Measurements from ENCODE around the gene HEATR3.

HEATR3 gene

DNA sequence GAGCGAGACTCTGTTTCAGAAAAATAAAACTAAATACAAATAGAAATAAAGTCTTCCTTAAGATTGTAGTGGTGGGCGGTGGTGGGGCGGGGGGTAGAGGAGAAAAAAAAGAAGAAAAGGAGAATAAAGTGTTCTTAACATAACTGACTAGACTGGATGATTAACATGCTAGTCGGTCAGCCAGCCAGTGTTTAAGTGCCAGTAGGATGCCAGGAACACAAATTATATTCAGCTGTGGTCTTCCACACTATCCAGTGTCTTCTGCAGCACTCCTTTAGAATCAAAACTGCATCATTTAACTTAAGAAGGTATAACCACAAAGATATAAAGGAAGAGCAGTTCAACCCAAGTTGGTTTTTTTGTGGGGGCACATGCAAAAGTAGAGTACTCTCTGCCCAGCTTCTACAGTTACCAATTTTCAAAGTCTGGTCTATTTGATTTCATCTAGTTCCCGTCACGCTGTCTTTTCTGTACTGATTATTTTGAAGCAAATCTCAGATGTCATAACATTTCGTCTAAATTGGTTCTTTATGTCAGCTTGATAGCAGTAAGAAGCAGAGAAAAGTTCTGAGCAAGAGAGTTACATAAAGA, 15.8 kb downstream of the HEATR3 start:
- TF ChIP-seq, protein P1, sequence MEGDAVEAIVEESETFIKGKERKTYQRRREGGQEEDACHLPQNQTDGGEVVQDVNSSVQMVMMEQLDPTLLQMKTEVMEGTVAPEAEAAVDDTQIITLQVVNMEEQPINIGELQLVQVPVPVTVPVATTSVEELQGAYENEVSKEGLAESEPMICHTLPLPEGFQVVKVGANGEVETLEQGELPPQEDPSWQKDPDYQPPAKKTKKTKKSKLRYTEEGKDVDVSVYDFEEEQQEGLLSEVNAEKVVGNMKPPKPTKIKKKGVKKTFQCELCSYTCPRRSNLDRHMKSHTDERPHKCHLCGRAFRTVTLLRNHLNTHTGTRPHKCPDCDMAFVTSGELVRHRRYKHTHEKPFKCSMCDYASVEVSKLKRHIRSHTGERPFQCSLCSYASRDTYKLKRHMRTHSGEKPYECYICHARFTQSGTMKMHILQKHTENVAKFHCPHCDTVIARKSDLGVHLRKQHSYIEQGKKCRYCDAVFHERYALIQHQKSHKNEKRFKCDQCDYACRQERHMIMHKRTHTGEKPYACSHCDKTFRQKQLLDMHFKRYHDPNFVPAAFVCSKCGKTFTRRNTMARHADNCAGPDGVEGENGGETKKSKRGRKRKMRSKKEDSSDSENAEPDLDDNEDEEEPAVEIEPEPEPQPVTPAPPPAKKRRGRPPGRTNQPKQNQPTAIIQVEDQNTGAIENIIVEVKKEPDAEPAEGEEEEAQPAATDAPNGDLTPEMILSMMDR (IDR thresholded peaks at IDR 0.05; ENCODE audit: borderline replicate concordance, insufficient read depth, low read depth, low read length): no peak
- no peak overlapping the region for H3K4me3 ChIP-seq (ENCODE audit: low read depth, low read length)

DNA sequence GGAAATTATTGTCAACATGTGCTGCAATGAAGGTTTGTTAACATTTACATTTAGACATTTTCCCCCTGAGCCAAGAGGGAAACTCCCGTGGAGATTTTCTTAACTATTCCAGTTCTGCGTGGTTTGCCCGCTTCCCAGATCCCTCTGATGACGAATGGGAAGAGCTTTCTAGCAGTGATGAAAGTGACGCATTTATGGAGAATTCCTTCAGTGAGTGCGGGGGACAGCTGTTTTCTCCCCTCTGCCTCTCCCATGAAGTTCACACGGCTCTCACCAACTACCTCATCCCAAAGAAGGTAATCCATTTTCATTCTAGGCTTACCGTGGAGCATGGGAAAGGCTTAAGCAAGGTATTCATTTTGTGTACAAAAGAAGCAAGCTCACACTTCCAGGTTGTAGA, 18.2 kb downstream of the HEATR3 start:
- TF ChIP-seq, protein P1 (IDR thresholded peaks at IDR 0.05; ENCODE audit: borderline replicate concordance, insufficient read depth, low read depth, low read length): no peak
- no peak overlapping the region for H3K4me3 ChIP-seq (ENCODE audit: low read depth, low read length)

DNA sequence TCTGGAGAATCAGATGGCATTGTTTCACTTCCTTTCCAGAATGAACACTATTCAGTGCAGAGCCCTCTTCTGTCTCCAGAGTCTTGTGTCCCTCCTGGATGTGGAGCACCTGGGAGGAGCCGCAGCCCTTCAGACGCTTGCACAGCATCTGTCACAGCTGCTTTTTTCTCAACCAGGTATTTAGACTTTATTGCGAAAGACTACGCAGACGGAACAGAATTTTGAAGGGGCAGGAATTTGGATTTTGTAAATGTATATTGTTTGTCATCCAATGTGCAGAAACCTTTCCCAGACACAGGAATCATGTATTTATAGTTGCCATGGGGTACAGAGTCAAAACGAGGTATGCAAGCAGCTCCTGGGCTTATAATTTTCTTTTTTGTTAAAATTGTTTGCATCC, 20.4 kb downstream of the HEATR3 start:
- TF ChIP-seq, protein P1 (IDR thresholded peaks at IDR 0.05; ENCODE audit: borderline replicate concordance, insufficient read depth, low read depth, low read length): no peak
- no peak overlapping the region for H3K4me3 ChIP-seq (ENCODE audit: low read depth, low read length)

DNA sequence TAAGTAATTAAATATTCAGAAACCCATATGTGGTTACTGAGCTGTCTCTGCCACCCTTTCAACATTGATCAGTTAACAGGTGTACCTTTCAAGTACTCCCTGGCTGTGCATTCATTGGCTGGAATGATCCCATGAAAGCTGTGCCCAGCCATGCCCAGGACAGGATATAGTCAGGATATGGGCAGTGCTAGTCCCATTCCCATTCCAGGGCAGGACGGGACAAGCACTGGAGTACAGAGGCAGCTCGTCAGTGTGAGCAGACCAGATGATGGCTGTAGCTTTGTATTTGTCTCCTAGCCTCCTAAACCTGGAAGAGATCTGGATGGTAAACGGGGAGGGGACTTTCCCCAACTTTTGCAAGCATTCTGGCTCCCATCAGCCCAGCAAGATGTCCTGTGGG, 22.5 kb downstream of the HEATR3 start:
- H3K4me3 ChIP-seq (ENCODE audit: low read depth, low read length): no peak overlapping the region
- TF ChIP-seq, protein P1 (IDR thresholded peaks at IDR 0.05; ENCODE audit: borderline replicate concordance, insufficient read depth, low read depth, low read length): no peak

DNA sequence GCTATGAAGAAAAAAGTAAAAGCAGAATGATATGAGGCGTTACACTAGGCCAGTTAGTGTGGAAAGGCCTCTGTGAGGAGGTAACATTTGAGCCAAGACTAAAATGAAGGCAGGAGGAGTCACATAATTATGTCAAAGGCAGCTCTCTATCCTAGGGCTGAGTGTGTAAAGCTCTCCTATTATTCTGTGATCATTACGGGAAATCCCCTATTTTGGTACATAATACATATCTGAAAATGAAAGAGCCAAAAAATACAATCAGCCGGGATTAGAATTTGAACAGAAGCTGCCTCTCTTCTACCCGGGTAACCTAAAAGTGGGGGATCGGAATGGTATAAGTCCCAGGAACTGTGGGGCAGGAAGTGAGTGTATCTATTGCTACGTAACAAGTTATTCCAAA, 27.1 kb downstream of the HEATR3 start:
- TF ChIP-seq, protein P1 (IDR thresholded peaks at IDR 0.05; ENCODE audit: borderline replicate concordance, insufficient read depth, low read depth, low read length): no peak
- no peak overlapping the region for H3K4me3 ChIP-seq (ENCODE audit: low read depth, low read length)

DNA sequence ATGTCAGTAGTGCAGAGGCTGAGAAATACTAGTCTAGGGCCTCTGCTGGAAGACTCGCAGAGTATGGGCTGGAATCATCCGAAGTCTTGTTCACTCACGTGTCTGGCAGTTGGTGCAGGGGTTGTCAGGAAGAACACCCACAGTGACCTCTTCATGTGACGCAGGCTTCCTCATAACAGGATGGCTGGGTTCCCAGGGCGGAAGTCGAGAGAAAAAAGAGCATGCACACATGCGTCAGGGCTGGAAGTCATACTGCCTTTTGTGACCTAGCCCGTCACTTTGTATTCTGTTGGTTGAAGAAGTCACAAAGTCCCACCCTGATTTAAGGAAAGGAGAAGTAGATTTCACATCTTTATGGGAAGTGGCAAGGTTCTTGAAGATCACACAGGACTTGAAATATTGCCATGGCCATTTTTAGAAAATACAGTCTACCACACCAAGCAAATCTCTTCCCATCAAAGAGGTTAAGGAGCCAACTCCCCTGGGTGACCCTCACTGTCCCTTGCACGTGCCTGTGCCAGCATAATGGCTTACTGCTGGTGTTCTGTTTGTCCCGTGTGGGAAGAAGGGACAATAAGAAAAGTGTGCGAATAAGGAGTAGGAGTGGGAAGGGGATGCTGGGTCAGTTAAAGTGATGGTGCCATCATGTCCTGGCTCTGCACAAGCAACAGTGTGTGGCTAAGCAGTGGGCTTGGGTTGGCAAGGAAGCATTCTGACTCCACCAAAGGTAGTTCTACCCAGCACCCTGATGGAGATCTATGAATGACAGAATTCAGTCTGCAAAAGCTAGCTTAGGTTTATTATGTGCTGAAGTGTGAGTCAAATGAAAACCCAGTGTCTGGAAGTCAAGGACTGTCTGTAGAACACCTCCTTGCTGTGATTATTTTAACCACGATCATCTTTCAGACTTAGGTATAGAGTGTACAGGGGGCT, 28.1 kb downstream of the HEATR3 start:
- TF ChIP-seq, protein P1 (IDR thresholded peaks at IDR 0.05; ENCODE audit: borderline replicate concordance, insufficient read depth, low read depth, low read length): no peak
- no peak overlapping the region for H3K4me3 ChIP-seq (ENCODE audit: low read depth, low read length)

DNA sequence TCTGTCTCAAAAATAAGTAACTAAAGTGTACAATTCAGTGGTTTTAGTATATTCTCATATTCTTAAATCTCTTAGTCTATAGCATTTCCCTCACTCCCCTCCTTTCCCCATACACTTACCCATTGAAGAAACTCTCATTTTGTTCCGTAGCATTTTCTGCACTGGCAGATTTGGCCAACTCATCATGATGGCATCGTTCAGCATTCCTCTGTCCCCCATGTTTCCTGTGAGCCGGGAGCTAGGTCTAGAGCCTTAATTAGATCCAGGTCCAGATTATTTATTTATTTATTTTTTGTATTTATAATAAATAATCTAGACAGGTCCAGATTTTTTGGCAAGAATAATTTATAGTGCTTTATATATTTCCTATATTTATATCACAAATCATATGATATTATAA, 31.0 kb downstream of the HEATR3 start:
- H3K4me3 ChIP-seq (ENCODE audit: low read depth, low read length): no peak overlapping the region
- TF ChIP-seq, protein P1 (IDR thresholded peaks at IDR 0.05; ENCODE audit: borderline replicate concordance, insufficient read depth, low read depth, low read length): no peak
